ENCODE results near the gene ADAD2.

- TF ChIP-seq, protein P1, sequence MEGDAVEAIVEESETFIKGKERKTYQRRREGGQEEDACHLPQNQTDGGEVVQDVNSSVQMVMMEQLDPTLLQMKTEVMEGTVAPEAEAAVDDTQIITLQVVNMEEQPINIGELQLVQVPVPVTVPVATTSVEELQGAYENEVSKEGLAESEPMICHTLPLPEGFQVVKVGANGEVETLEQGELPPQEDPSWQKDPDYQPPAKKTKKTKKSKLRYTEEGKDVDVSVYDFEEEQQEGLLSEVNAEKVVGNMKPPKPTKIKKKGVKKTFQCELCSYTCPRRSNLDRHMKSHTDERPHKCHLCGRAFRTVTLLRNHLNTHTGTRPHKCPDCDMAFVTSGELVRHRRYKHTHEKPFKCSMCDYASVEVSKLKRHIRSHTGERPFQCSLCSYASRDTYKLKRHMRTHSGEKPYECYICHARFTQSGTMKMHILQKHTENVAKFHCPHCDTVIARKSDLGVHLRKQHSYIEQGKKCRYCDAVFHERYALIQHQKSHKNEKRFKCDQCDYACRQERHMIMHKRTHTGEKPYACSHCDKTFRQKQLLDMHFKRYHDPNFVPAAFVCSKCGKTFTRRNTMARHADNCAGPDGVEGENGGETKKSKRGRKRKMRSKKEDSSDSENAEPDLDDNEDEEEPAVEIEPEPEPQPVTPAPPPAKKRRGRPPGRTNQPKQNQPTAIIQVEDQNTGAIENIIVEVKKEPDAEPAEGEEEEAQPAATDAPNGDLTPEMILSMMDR (IDR thresholded peaks at IDR 0.05) = no peak
- TF ChIP-seq EZH2phosphoT487 (IDR thresholded peaks at IDR 0.05) = no peak
Observed at GRCh38 chr16:84196727-84197394, 5.9 kb downstream of the ADAD2 start.
